A549 (cell line): ENCODE results near the gene ADARB2. TPM values are rescaled to one million over a fixed set of nuclear protein-coding genes. Genes with fewer than 3 reads are reported as not detected.

Source experiments
- ATAC-seq, 2 experiments: fragments of 200-7000 bp in 1 of 2; fragments of >200 bp in 1 of 2; cut with Nextera tagmentation in 1 of 2; cut with Tn5 transposase in 1 of 2; 3 replicates each; pipeline versions ENCODE4 v1.8.0 to v1.9.1; 2018 to 2020; ENCODE audit warnings: mild to moderate bottlenecking in 1 of 2, moderate library complexity in 1 of 2
- CTCF ChIA-PET: fragments of 300-600 bp; sonication (Branson Sonifier 250); formaldehyde crosslinking; extraction: SDS; loops from one replicate; lab custom pipeline; 2021; ENCODE audit warnings: antibody characterized with exemption, inconsistent platforms; lab: Yijun Ruan, JAX
- POLR2A ChIA-PET: fragments of 350-600 bp; formaldehyde crosslinking; extraction: SDS; loops from one replicate; lab custom pipeline; 2021; ENCODE audit warnings: antibody characterized with exemption, inconsistent platforms; lab: Yijun Ruan, JAX
- DNase-seq, 2 experiments: peaks; one replicate each; pipeline versions ENCODE4 v3.0.0 to v3.0.0-alpha.2; 2011 to 2016; ENCODE audit warnings: low read depth in 1 of 2, low spot score in 1 of 2
- FAIRE-seq: peaks from 2 replicates; lab custom pipeline; 2011; peaks lifted over from hg19 to GRCh38; lab: Jason Lieb, UNC
- H3K27ac ChIP-seq, 2 experiments: fragments of >200 bp; sonication (Bioruptor Twin); formaldehyde crosslinking; 3 replicates each; pipeline ENCODE4 v1.5.1; 2016 to 2017
- H3K4me1 ChIP-seq: fragments of >200 bp; sonication (Bioruptor Twin); formaldehyde crosslinking; 3 replicates; pipeline ENCODE4 v1.6.1; 2016
- H3K4me2 ChIP-seq: fragments of >200 bp; sonication (Bioruptor Twin); formaldehyde crosslinking; 3 replicates; pipeline ENCODE4 v1.6.1; 2016
- H3K4me3 ChIP-seq: fragments of >200 bp; sonication (Bioruptor Twin); formaldehyde crosslinking; 3 replicates; pipeline ENCODE4 v1.5.1; 2016
- H3K9me3 ChIP-seq: fragments of >200 bp; sonication (Bioruptor Twin); formaldehyde crosslinking; 3 replicates; pipeline ENCODE4 v1.6.1; 2016
- CBX8 ChIP-seq: fragments of 200-600 bp; sonication (generic); IDR thresholded peaks from 2 replicates; pipeline ENCODE4 v1.6.1; 2016
- EHMT2 ChIP-seq: fragments of 200-600 bp; sonication (generic); IDR thresholded peaks from 2 replicates; pipeline ENCODE4 v1.6.1; 2016; ENCODE audit warnings: antibody characterized with exemption, low read depth, mild to moderate bottlenecking, moderate library complexity
- FOSB ChIP-seq: fragments of 250-450 bp; sonication (Bioruptor Pico); IDR thresholded peaks from 2 replicates; pipeline ENCODE4 v1.5.0; 2020; ENCODE audit warnings: mild to moderate bottlenecking, moderate library complexity
- FOSL2 ChIP-seq, 2 experiments: fragments of 450-650 bp in 1 of 2; fragments of >200 bp in 1 of 2; sonication (Bioruptor Twin) in 1 of 2; formaldehyde crosslinking; IDR thresholded peaks; 2 replicates each; pipeline versions ENCODE4 v1.5.0 to v1.6.1; 2016 to 2020; ENCODE audit warnings: mild to moderate bottlenecking in 1 of 2, moderate library complexity in 1 of 2
- HDAC2 ChIP-seq: fragments of 200-600 bp; sonication (generic); IDR thresholded peaks from 2 replicates; pipeline ENCODE4 v1.6.1; 2016
- HOXB5 ChIP-seq: fragments of 250-450 bp; sonication (Bioruptor Pico); IDR thresholded peaks from 2 replicates; pipeline ENCODE4 v1.5.0; 2020; ENCODE audit warnings: mild to moderate bottlenecking, moderate library complexity
- NFE2L2 ChIP-seq: fragments of 150-350 bp; conservative IDR thresholded peaks from 2 replicates; pipeline ENCODE4 v1.6.1; 2014; ENCODE audit warnings: low read length
- PHF8 ChIP-seq: fragments of 200-600 bp; sonication (generic); IDR thresholded peaks from 2 replicates; pipeline ENCODE4 v1.6.1; 2016; ENCODE audit warnings: low read depth, mild to moderate bottlenecking, antibody characterized with exemption, moderate library complexity, borderline replicate concordance
- POLR2AphosphoS2 ChIP-seq: conservative IDR thresholded peaks from 2 replicates; pipeline ENCODE4 v1.6.1; 2012; ENCODE audit warnings: low read length, improper control_type of control experiment, inconsistent platforms
- RCOR1 ChIP-seq: fragments of 150-350 bp; IDR thresholded peaks from 2 replicates; pipeline ENCODE4 v1.6.1; 2014; ENCODE audit warnings: antibody characterized with exemption, low read length, low read depth
- RFX5 ChIP-seq: fragments of 450-650 bp; IDR thresholded peaks from 2 replicates; pipeline ENCODE4 v1.7.1; 2014; ENCODE audit warnings: antibody characterized with exemption, mild to moderate bottlenecking, moderate library complexity
- RNF2 ChIP-seq: fragments of 200-600 bp; sonication (generic); IDR thresholded peaks from 2 replicates; pipeline ENCODE4 v1.6.1; 2016; ENCODE audit warnings: low read depth, mild to moderate bottlenecking, antibody characterized with exemption, moderate library complexity, borderline replicate concordance
- SMC3 ChIP-seq: fragments of >200 bp; sonication (Bioruptor Twin); formaldehyde crosslinking; IDR thresholded peaks from 3 replicates; pipeline ENCODE4 v1.6.1; 2018; ENCODE audit warnings: inconsistent platforms
- SREBF2 ChIP-seq: fragments of 450-650 bp; IDR thresholded peaks from 2 replicates; pipeline ENCODE4 v1.6.1; 2014; ENCODE audit warnings: mild to moderate bottlenecking, moderate library complexity
- ZC3H11A ChIP-seq: fragments of 450-650 bp; IDR thresholded peaks from 2 replicates; pipeline ENCODE4 v1.6.1; 2014; ENCODE audit warnings: antibody characterized with exemption, mild to moderate bottlenecking
- WGBS: methylation state at CpG from one replicate; pipeline ENCODE4 v1.1.6; 2017; ENCODE audit errors: missing lambda C conversion rate; 5-methylcytosine and 5-hydroxymethylcytosine counted together
- polyA plus RNA-seq, 4 experiments: library from polyadenylated mRNA; depleted of rRNA in 3 of 4; stranded (reverse); fragments of >200 nt; fragmentation: RNase III in 1 of 4; extraction: RNeasy Plus Mini Kit Qiagen cat#74134 plus additional on column Dnase treatment in 1 of 4; gene quantifications; 2 replicates in 3 of 4; 3 replicates in 1 of 4; pipeline ENCODE4 v1.2.3, GENCODE V29; 2011 to 2017
- TF ChIP-seq, protein P1 (sequence below): fragments of >200 bp; sonication (Bioruptor Twin); formaldehyde crosslinking; IDR thresholded peaks from 2 replicates; pipeline ENCODE4 v1.6.1; 2016
- TF ChIP-seq, protein P2 (sequence below): fragments of 150-350 bp; IDR thresholded peaks from 2 replicates; pipeline ENCODE4 v1.6.1; 2014; ENCODE audit warnings: low read depth, mild to moderate bottlenecking, low read length
- TF ChIP-seq, protein P3 (sequence below): IDR thresholded peaks from 2 replicates; pipeline ENCODE4 v1.6.1; 2012
- TF ChIP-seq, protein P4 (sequence below): fragments of 250-450 bp; sonication (Bioruptor Pico); IDR thresholded peaks from 2 replicates; pipeline ENCODE4 v1.5.0; 2020; ENCODE audit warnings: low read depth, mild to moderate bottlenecking, moderate library complexity

The ADARB2 gene
- polyA plus RNA-seq, 2 of the 4 experiments (the other 2 are of a cell fraction) = not detected

DNA sequence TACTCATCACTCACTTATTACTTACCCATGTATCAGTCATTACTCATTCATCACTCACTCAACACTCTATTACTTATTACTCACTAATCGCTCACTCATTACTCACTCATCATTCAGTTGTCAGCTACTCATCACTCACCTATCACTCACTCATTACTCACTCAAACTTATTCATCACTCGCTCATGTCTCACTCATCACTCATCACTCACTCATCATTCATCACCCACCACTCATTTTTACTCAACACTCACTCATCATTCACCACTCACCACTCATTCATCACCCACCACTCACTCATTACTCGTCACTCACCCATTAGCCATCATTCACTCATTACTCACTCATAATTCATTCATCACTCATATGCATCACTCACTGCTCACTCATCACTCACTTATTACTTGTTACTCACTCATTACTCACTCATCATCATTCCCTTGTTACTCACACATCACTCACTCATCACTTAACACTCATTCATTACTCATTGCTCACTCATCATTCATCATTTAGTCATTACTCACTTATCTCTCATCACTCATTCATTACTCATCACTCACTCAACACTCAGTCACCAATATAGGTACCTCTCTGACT, 237.9 kb downstream of the ADARB2 start:
- CTCF ChIA-PET = no interaction called here
- 15% methylated on average over 3 of the region's 3 CpGs for WGBS
- Histone ChIP-seq H3K9me3 (peaks cover 8% of the 10 kb centered on the region; the same call in 1 of the 3 replicates), H3K27ac (no peak overlapping the region), H3K4me2 (no peak overlapping the region), H3K4me1 (no peaks in the 10 kb centered on the region), H3K4me3 (no peak overlapping the region)
- POLR2A ChIA-PET = no interaction called here
- ATAC-seq (0 out of 6 replicates have a peak, but pooled peaks of 1 of the 2 experiments have one; percentile 24), DNase-seq (peak in 1 of 2 experiments; percentile 26), FAIRE-seq (no peak)
- TF ChIP-seq, protein P1, sequence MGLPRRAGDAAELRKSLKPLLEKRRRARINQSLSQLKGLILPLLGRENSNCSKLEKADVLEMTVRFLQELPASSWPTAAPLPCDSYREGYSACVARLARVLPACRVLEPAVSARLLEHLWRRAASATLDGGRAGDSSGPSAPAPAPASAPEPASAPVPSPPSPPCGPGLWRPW = no peak
- TF ChIP-seq FOSL2 (IDR thresholded peaks at IDR 0.05) (no peak), FOSL2 (CRISPR knock-in tag; IDR thresholded peaks at IDR 0.05) (peak; percentile 11), NFE2L2 (no peak)

DNA sequence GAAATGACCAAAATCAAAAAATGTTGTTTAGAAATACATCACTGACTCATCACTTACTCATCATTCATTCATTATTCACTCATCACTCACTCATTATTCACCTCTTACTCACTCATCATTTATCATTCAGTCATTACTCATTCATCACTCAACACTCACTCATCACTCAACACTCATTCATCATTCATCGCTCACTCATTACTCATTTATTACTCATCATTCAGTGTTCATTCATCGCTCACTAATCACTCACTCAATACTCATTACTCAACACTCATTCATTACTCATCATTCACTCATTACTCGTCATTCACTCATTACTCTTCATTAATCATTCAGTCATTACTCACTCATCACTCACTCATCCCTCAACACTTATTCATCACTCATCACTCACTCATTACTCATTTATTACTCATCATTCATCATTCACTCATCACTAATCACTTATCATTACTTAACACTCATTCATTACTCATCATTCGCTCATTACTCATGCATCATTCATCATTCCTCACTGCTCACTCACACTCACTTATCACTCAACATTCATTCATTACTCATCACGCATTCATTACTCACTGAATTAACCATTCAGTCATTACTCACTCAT, 238.5 kb downstream of the ADARB2 start:
- 7% methylated on average over 5 of the region's 5 CpGs for WGBS
- POLR2A ChIA-PET = no interaction called here
- Histone ChIP-seq H3K4me3 (no peak overlapping the region), H3K27ac (no peak overlapping the region), H3K4me1 (no peaks in the 10 kb centered on the region), H3K4me2 (no peak overlapping the region), H3K9me3 (peaks cover 8% of the 10 kb centered on the region; the same call in 1 of the 3 replicates)
- no peak for FAIRE-seq
- no peak; a peak in 1 of 6 replicates for ATAC-seq
- CTCF ChIA-PET = no interaction called here
- peak in 1 of 2 experiments; percentile 19 for DNase-seq
- TF ChIP-seq ZC3H11A (no peak), FOSL2 (IDR thresholded peaks at IDR 0.05) (peak; percentile 51; the same call in 1 of the 2 replicates), FOSL2 (CRISPR knock-in tag; IDR thresholded peaks at IDR 0.05) (peak; percentile 78), SREBF2 (no peak), HOXB5 (CRISPR knock-in tag) (no peak)
- TF ChIP-seq, protein P2, sequence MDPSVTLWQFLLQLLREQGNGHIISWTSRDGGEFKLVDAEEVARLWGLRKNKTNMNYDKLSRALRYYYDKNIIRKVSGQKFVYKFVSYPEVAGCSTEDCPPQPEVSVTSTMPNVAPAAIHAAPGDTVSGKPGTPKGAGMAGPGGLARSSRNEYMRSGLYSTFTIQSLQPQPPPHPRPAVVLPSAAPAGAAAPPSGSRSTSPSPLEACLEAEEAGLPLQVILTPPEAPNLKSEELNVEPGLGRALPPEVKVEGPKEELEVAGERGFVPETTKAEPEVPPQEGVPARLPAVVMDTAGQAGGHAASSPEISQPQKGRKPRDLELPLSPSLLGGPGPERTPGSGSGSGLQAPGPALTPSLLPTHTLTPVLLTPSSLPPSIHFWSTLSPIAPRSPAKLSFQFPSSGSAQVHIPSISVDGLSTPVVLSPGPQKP = no peak

DNA sequence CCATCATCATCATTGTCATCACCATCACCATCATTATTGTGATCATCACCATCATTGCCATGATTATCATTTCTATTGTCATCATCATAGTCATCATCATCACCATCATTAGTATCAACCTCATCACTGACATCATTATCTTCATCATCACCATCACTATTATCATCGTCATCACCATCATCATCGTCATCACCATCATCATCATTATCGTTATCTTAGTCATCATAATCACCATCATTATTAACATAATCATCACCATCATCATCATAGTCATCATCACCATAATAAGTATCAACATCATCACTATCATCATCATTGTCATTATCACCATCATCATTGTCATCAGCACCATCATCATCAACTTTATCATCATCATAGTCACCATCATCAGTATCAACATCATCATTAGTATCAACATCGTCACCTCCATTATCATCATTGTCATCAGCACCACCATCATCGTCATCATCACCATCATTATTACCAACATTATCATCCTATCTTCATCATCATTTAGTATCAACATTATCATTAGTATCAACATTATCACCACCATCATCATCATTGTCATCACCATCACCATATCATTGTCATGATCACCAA, 241.3 kb downstream of the ADARB2 start:
- Histone ChIP-seq H3K4me1 (no peaks in the 10 kb centered on the region), H3K4me3 (no peak overlapping the region), H3K9me3 (peaks cover 8% of the 10 kb centered on the region; the same call in 1 of the 3 replicates), H3K27ac (no peak overlapping the region), H3K4me2 (no peak overlapping the region)
- whole genome bisulfite sequencing = 26% methylated on average over 5 of the region's 5 CpGs
- DNase-seq (no peak), FAIRE-seq (no peak), ATAC-seq (no peak)
- CTCF ChIA-PET = no interaction called here
- POLR2A ChIA-PET = no interaction called here
- TF ChIP-seq POLR2AphosphoS2 (no peak), SMC3 (no peak), RCOR1 (no peak), RNF2 (no peak), FOSL2 (IDR thresholded peaks at IDR 0.05) (no peak), FOSL2 (CRISPR knock-in tag; IDR thresholded peaks at IDR 0.05) (no peak), FOSB (CRISPR knock-in tag) (no peak), ZC3H11A (no peak), EHMT2 (no peak), RFX5 (no peak), PHF8 (no peak), CBX8 (no peak), HDAC2 (no peak)
- TF ChIP-seq, protein P3, sequence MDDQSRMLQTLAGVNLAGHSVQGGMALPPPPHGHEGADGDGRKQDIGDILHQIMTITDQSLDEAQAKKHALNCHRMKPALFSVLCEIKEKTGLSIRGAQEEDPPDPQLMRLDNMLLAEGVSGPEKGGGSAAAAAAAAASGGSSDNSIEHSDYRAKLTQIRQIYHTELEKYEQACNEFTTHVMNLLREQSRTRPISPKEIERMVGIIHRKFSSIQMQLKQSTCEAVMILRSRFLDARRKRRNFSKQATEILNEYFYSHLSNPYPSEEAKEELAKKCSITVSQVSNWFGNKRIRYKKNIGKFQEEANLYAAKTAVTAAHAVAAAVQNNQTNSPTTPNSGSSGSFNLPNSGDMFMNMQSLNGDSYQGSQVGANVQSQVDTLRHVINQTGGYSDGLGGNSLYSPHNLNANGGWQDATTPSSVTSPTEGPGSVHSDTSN = no peak
- TF ChIP-seq, protein P2 = no peak
- TF ChIP-seq, protein P4, sequence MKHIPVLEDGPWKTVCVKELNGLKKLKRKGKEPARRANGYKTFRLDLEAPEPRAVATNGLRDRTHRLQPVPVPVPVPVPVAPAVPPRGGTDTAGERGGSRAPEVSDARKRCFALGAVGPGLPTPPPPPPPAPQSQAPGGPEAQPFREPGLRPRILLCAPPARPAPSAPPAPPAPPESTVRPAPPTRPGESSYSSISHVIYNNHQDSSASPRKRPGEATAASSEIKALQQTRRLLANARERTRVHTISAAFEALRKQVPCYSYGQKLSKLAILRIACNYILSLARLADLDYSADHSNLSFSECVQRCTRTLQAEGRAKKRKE (CRISPR knock-in tag) = no peak
